Mucosa of rectum (tissue), 2 donors: ENCODE results near the gene AKT1S1.

Experiments
- H3K27ac ChIP-seq, 2 donors: one replicate each; pipeline ENCODE4 v1.7.0; 2013; ENCODE audit warnings: inconsistent platforms in 2 of 2, low read depth in 2 of 2, low read length in 2 of 2
- H3K27me3 ChIP-seq, 2 donors: one replicate each; pipeline ENCODE4 v1.7.0; 2013; ENCODE audit warnings: low read length in 2 of 2; ENCODE audit not compliant: control insufficient read depth in 2 of 2, insufficient read depth in 2 of 2
- H3K36me3 ChIP-seq, 2 donors: one replicate each; pipeline ENCODE4 v1.7.0; 2013; ENCODE audit warnings: low read length in 2 of 2; ENCODE audit not compliant: control insufficient read depth in 2 of 2, insufficient read depth in 2 of 2
- H3K4me1 ChIP-seq, 2 donors: one replicate each; pipeline ENCODE4 v1.7.0; 2013; ENCODE audit warnings: low read length in 2 of 2, mild to moderate bottlenecking in 1 of 2; ENCODE audit not compliant: control insufficient read depth in 2 of 2, insufficient read depth in 2 of 2
- H3K4me3 ChIP-seq, 2 donors: one replicate each; pipeline ENCODE4 v1.7.0; 2013; ENCODE audit warnings: low read length in 2 of 2
- H3K9ac ChIP-seq, 2 donors: one replicate each; pipeline ENCODE4 v1.7.0; 2013; ENCODE audit warnings: low read length in 2 of 2, low read depth in 1 of 2, mild to moderate bottlenecking in 1 of 2
- H3K9me3 ChIP-seq, 2 donors: one replicate each; pipeline ENCODE4 v1.7.0; 2013; ENCODE audit warnings: low read length in 2 of 2; ENCODE audit not compliant: control insufficient read depth in 2 of 2
- donor health status: healthy.
- donor health status: Normal muscosa, but diverticular disease.

Gene AKT1S1

GRCh38 chr19:49890349-49891311 is 13.5 kb upstream of the AKT1S1 start:
- Histone ChIP-seq H3K27me3 (no peaks in the 10 kb centered on the region), H3K36me3 (no peaks in the 10 kb centered on the region), H3K4me3 (peak overlapping the region; percentile 19 to 44), H3K9me3 (no peaks in the 10 kb centered on the region), H3K27ac (no peak overlapping the region), H3K4me1 (peaks cover 4 to 6% of the 10 kb centered on the region in 2 donors), H3K9ac (no peak overlapping the region)

- peak overlapping the region in 1 of 2 donors; percentile 17 for H3K9ac ChIP-seq
- no peaks in the 10 kb centered on the region for H3K9me3 ChIP-seq
- peaks cover 1 to 2% of the 10 kb centered on the region in 2 donors for H3K36me3 ChIP-seq
- no peak overlapping the region for H3K27ac ChIP-seq
- peaks cover 4 to 6% of the 10 kb centered on the region in 2 donors for H3K4me1 ChIP-seq
- H3K27me3 ChIP-seq: no peaks in the 10 kb centered on the region
- peak overlapping the region; percentile 19 to 44 for H3K4me3 ChIP-seq
Observed at GRCh38 chr19:49889687-49890348, 12.7 kb upstream of the AKT1S1 start.

GRCh38 chr19:49889038-49889686 is 12.0 kb upstream of the AKT1S1 start:
- H3K27ac ChIP-seq: no peak overlapping the region
- H3K9me3 ChIP-seq: no peaks in the 10 kb centered on the region
- peaks cover 4 to 6% of the 10 kb centered on the region in 2 donors for H3K4me1 ChIP-seq
- peaks cover 8% of the 10 kb centered on the region in 2 donors for H3K36me3 ChIP-seq
- no peaks in the 10 kb centered on the region for H3K27me3 ChIP-seq
- H3K9ac ChIP-seq: no peak overlapping the region
- H3K4me3 ChIP-seq: no peak overlapping the region

GRCh38 chr19:49888510-49888824 is 11.3 kb upstream of the AKT1S1 start:
- Histone ChIP-seq H3K9ac (no peak overlapping the region), H3K4me3 (no peak overlapping the region), H3K36me3 (peaks cover 15% of the 10 kb centered on the region in 2 donors), H3K27me3 (no peaks in the 10 kb centered on the region), H3K27ac (no peak overlapping the region), H3K9me3 (no peaks in the 10 kb centered on the region), H3K4me1 (peaks cover 4 to 6% of the 10 kb centered on the region in 2 donors)

GRCh38 chr19:49887665-49888509 is 10.7 kb upstream of the AKT1S1 start:
- H3K27ac ChIP-seq: no peak overlapping the region
- no peaks in the 10 kb centered on the region for H3K27me3 ChIP-seq
- no peaks in the 10 kb centered on the region for H3K9me3 ChIP-seq
- no peak overlapping the region for H3K9ac ChIP-seq
- H3K4me3 ChIP-seq: no peak overlapping the region
- peaks cover 4 to 6% of the 10 kb centered on the region in 2 donors for H3K4me1 ChIP-seq
- H3K36me3 ChIP-seq: peaks cover 21% of the 10 kb centered on the region in 2 donors

GRCh38 chr19:49887037-49887664 is 10.0 kb upstream of the AKT1S1 start:
- Histone ChIP-seq H3K27me3 (no peaks in the 10 kb centered on the region), H3K4me1 (peaks cover 4 to 6% of the 10 kb centered on the region in 2 donors), H3K9ac (no peak overlapping the region)

GRCh38 chr19:49884760-49885159 is 7.6 kb upstream of the AKT1S1 start:
- peaks cover 49 to 50% of the 10 kb centered on the region in 2 donors for H3K36me3 ChIP-seq
- no peak overlapping the region for H3K27ac ChIP-seq
- H3K27me3 ChIP-seq: no peaks in the 10 kb centered on the region
- no peak overlapping the region for H3K4me3 ChIP-seq
- peaks cover 0 to under 1% of the 10 kb centered on the region in 2 donors for H3K4me1 ChIP-seq
- no peak overlapping the region for H3K9ac ChIP-seq
- no peaks in the 10 kb centered on the region for H3K9me3 ChIP-seq

More at GRCh38 chr19:49887037-49887664, 10.0 kb upstream of the AKT1S1 start:
- Histone ChIP-seq H3K36me3 (peaks cover 28% of the 10 kb centered on the region in 2 donors), H3K4me3 (no peak overlapping the region), H3K9me3 (no peaks in the 10 kb centered on the region), H3K27ac (no peak overlapping the region)

GRCh38 chr19:49884109-49884508 is 7.0 kb upstream of the AKT1S1 start:
- no peaks in the 10 kb centered on the region for H3K4me1 ChIP-seq
- no peak overlapping the region for H3K27ac ChIP-seq
- H3K9me3 ChIP-seq: no peaks in the 10 kb centered on the region
- H3K27me3 ChIP-seq: no peaks in the 10 kb centered on the region
- H3K36me3 ChIP-seq: peaks cover 54% of the 10 kb centered on the region in 2 donors
- no peak overlapping the region for H3K4me3 ChIP-seq
- no peak overlapping the region for H3K9ac ChIP-seq

GRCh38 chr19:49883094-49883493 is 5.9 kb upstream of the AKT1S1 start:
- H3K4me1 ChIP-seq: peaks cover 5 to 9% of the 10 kb centered on the region in 2 donors
- H3K9ac ChIP-seq: no peak overlapping the region
- no peaks in the 10 kb centered on the region for H3K27me3 ChIP-seq
- H3K9me3 ChIP-seq: no peaks in the 10 kb centered on the region
- peaks cover 56 to 59% of the 10 kb centered on the region in 2 donors for H3K36me3 ChIP-seq
- H3K27ac ChIP-seq: no peak overlapping the region
- no peak overlapping the region for H3K4me3 ChIP-seq
